DMS 273 (cell line): Measurements from ENCODE around the gene SDK1.
"Not testable (repeated sequence)": the region's sequence is repeated elsewhere in the genome, so short reads cannot be mapped to it uniquely, and the experiment has no call there.

ENCODE experiments used
- DNase-seq: peaks from one replicate; lab custom pipeline; 2025; ENCODE audit not compliant: unreplicated experiment; lab: John Stamatoyannopoulos, UW

SDK1 gene

DNA sequence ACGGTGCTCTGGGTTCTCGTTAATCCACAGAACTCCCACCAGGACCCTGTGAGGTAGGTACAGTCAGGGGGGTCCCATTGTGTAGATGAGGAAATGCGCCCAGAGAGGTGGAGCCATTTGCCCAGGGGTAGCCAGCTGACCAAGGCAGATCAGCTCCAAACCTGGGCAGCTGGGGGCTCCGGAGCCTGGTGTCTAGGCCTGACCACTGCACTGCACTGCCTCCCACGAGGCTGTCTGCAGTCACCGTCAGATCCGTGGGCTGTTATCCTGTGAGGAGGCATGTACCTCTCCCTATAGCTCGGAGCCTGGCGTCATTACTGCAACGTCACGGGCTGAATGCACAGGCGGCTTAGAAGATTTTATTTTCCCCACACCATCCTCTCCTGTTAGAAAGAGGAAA, 969.2 kb downstream of the SDK1 start:
- no peak for DNase-seq

DNA sequence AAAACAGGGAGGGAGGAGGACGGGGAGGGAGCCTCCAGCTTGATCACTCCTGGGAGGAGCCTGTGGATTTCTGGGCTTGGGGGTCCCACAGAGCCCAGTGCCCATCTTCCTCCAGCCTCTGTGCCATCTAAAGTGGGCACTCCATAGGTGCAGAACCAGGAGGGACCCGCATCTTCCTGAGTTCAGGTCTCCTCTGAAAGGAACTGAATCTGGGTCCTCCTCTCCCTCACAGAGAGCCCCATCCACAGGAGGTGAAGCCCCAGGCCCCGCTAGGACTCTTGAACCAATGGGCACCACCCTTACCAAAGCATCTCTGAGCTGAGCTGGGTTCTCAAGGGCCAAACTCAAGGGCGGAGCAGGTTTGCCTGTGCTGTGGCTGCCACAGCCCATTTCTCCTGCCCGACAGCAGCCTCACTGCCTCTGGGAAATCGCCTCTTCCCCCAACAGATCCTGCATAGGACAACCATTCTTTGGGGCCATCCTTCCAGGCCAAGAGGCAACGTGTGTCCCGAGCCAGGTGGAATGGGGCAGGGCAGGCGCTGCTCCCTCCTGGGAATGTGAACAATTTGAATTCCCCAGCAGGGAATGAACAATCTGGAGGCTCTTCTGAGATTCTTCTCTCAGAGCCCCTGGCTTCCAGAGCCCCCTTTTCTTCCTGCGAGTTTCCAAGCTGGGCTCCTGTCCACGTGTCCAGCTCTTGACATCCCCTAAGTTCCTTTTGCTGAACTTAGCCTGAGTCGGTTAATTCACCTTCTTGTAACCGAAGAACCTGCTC, 970.1 kb downstream of the SDK1 start:
- DNase-seq, result no peak

DNA sequence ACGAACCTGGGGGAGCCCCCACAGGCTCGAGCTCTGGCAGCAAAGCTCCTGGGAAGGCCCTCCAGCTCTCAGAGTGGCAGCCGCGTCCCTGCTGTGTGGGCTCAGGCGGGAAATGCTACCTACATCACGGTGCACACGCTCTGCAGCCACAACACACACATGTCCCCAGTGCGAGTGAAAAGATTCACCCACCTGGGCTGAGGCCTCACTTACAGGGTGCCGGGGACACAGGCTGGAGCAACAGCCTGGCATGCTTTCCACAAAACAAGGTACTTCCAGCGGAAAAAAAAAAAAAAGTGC, 970.6 kb downstream of the SDK1 start:
- no peak for DNase-seq

DNA sequence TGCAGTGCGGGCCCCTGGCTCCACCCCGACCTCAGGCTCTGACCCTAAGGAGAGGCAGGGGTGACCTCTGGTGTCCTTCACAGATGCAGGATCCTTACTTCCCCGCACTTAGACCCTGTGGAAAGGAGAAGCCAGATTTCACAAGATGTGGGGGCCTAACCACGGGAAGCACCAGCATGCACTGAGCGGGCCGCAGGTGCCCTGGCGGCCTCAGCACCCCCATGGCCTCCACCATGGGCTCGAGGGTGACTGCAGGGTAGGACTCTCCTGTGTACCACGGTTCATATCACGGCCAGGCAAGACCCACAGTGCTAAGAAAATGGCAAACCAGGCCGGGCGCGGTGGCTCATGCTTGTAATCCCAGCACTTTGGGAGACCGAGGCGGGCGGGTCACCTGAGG, 971.1 kb downstream of the SDK1 start:
- no peak for DNase-seq

DNA sequence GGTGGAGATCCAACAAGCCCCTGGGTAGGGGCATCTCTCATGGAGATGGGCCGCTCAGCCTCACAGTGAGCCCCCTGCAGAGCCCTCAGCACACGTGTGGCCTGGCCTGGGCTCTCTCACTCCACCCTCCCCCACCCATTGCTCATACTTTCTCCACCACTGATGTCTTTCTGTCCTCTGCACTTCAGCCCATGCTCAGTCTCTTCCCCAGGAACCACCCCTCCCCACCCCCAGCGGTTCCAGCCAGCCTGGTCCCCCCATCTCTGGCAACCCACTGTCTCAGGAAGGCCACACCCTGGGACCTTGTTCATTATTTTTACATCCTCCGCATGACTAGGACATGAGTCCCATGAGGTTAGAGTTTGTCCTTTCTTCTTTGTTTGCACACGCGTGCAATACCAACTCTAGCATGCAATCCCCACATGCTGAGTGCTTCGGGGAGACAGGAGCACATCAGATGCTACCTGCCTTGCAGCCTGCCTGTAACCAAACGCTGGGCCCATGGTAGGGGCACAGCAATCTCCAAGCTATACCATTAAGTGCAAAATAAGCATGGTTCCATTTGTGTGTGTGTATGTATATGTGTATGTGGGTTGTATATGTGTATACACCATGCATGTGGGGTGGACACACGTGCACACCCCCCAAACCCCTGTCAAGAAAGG, 972.6 kb downstream of the SDK1 start:
- no peak for DNase-seq

DNA sequence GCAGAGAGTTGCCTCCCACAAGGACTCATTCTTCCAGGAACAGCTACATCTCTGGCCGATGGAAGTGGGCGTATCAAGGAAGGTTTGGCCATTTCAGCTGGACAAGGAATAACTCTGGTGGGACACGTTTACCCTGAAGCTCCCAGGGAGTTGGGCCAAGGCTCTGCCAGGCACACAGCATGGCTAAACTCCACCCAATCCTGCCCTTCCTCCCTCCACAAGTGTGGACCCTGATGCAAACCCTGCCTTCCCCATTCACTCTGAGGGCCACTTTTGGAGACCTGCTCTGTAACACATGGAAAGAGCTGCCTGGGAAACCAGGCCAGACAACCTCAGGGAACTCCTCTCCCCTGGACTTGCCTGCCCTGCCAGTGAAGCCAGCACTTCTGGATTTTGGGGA, 973.2 kb downstream of the SDK1 start:
- DNase-seq, result no peak

DNA sequence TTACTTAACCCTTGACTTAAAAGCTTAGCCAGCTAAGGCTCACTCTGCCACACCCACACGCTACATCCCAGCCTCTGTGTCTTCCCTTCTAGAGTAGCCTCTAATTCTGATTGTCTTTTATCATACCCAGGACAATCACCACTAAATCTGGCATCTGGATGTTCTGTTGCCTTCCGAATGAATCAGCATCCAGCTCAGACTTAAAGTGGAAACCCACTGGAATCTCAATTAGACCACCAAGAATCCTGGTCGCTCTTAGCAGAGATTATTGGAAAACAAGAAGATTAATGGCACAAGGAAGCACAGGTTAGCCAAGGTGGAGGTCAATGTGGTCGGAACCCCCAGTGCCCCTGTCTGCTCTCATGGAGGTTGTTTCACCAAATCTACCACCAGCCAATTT, 976.9 kb downstream of the SDK1 start:
- no peak for DNase-seq

DNA sequence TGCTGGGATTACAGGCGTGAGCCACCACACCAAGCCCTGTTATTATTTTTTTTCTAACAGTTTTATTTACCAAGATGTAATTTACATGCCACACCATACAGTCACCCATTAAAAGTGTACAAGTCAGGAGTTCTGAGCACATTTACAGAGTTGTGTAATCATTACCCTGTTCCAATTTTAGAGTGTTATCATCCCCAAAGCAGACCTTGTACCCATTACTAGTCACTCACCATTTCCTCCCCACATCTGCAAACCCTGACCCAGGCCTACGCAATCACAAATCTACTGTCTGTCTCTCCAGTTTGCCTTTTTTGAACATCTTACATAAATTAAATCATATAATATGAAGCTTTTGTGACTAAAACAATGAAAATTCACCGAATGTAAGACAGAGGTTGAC, 978.2 kb downstream of the SDK1 start:
- no peak for DNase-seq

DNA sequence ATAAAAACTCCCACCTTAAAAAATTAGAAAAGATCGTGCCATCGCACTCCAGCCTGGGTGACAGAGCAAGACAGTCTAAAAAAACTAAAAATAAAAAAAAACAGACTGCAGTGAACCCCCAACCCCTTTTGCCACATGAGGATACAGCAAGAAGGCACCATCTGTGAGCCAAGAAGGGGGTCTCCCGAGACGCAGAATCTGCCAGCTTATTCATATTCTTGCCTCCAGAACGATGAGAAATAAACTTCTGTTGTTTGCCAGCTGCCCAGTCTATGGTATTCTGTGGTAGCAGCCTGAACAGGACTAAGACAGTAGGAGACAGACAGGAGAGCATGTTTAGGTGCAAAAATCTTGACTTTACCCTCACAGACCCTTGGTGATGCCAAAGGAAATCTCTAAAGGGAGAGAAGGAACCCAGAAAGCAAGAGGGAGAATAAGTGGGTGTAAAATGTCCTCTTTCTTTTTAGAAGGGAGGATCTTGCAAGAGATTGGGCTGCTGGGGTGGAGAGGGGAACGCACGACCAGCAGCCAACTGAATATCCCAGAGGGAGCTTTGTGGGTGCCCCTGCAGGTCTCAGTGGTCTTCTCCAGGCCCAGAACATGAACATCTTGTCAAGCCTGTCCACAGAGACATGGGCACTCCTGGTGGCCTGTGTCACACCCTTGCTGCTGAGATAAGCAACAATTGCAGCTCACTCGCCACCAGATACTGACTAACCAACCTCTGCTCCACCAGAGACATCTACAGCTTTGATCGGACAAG, 980.4 kb downstream of the SDK1 start:
- no peak for DNase-seq

DNA sequence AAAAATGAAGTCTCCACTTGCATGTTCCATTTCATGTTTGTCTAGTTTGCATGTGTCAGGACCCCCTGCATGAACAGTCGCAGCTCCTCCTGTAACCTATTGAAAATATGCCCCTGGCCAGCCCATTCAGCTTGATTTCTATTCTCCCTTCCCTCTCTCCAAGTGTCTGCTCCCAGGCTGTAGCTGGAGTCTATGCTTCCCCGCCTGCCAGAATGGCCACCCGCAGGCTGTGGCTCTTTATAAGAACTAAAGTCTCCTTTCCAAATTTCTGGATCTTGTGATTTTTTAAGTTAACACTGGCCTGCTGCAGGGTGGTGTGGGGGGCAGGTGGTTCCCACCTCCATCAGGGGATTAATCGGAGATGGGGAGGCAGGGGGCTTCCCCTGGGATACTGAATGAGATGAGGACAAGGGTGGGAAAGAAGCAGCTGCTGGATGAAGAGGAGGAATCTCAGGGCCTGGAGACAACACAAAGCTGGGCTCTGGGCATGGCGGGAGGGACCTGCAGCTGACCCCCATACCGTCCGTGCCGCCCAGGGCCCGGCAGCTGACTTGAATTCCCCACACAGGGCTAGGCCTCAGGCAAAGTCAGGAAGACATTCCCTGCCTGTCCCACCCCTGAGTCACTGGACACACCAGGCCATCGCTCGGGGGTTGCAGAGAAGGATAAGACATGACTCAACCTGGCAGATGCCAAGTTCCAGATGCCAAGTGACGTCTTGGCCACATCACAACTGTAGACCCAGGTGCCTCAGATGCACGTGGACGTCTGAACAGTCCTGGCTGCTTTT, 981.6 kb downstream of the SDK1 start:
- peak; percentile 29 for DNase-seq

DNA sequence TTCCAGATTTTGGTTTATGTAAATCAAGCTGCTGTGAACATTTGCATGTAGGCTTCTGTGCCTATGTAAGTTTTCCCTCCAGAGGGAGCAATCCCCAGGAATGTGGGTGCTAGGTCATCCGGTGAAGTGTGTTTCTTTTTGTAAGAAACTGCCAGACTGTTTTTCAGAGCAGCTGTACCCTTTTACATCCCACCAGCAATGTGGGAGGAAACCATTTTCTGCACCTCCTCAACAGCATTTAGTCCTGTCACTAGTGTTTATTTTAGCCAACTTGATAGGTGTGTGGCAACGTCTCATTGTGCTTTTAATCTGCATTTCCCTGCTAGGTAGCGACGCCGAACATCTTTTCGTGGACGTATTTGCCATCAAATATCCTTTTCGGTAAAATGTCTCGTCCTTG, 985.3 kb downstream of the SDK1 start:
- peak; percentile 50 for DNase-seq

DNA sequence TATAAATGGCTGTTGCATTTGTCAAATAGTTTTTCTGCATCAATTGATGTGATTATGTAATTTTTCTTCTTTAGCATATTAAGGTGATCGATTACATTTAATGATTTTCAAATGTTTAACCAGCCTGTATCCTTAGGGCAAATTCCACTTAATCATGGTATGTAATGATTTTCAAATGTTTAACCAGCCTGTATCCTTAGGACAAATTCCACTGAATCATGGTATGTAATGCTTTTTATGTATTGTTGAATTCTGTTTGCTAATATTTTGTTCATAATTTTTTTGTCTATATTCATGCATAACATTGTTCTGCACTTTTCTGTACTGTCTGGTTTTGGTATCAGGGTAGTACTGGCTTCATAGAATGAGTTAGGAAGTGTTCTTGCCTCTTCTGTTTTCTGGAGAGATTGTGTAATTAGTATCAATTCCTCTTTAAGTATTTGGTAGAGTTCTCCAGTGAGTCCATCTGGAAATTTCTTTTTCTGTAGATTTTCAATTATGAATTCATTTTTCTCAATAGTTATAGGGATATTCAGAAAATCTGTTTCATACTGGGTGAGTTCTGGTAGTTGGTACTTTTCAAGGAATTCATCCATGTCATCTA, 987.8 kb downstream of the SDK1 start:
- DNase-seq, result no peak

DNA sequence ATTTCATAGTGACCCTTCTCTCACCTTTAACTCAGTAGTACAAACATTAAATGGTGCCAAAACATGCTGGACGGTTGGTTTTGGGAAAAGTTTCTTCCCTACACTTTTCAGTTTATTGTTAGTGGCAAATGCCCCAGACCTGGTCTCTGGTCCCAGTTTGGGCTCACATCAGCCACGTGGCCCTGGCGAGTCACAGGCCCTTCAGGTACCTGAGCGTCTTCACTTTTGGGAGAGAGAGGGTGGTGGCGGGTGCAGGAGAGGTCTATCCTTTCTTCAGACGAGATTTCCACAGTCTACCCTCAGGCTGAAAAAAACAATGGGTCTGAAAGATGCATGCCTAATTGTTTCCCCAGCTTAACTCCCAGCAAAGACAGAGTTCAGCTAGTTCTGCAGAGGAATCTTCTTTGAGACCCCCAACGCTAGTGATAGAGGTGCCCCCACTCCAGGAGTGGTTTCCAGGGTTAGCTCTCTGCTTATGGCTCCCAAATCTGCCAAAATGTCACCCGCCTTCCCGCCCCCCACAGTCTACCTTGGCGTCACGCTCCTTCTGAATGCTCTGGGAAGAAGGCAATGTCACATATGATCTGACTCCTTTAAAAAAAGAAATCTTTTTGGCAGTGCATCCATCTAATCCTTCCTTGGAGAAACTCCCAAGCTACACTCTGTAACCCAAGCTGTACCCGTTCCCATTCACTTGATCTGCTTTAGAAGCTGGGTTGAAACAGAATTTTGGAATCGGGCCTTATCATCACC, 996.3 kb downstream of the SDK1 start:
- DNase-seq, result no peak

DNA sequence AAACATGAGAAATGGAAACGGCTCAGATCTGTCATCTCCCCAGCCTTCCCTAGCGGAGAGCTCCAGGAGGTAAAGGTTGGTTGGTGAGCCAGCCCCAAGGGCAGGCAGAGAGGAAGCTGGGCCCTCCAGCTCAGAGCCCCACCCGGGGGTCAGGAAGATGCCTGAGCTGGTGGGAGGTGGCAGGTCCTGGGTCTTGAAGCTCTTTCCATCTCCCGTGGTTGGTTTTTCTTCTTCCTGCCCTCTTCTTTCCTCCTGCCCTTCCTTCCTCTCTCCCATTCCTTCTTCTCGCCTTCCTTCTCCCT, 996.8 kb downstream of the SDK1 start:
- no peak for DNase-seq

DNA sequence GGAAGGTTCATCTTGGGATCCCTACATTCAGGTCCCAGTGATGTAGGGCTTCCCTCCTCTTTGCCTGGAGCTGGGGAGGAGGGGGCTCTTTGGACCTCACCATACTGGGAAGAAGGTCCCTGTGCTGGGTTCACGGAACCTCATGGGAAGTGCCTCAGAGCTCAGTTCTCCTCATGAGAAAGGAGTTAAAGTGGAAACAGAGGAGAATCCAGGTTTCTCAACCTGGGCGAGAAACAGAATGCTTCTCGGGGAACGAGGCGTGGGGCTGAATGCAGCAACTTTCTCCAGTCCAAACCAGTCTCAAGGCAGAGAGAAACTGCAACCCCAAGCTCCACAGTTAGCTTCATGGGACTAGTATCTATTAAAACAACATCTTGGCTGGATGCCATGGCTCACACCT, 998.4 kb downstream of the SDK1 start:
- DNase-seq, result no peak

DNA sequence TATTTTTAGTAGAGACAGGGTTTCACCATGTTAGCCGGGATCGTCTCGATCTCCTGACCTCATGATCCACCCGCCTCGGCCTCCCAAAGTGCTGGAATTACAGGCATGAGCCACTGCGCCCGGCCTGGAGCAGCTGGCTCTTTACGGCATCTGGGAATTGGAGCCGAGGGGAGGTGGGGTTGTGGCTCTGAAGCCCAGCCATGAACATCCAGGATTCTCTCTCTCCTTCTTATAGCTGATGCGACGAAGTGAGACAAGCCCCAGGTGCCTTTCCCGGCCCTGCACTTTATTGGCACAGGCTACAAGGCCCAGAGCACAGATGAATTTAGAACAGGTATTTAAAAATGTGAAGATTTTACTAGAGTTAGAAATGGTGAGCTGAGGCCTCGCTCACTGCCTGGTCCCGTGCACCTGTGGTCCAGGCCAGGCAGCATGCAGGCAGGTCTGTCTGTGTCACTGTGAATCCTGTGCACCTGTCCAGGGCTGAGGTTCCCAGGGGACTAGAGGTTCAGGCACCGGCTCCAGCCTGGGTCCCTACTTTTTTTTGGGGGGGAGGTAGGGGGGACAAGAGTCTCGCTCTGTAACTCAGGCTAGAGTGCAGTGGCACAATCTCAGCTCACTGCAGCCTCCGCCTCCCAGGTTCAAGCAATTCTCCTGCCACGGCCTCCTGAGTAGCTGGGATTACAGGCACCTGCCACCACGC, 1001.3 kb downstream of the SDK1 start:
- no peak for DNase-seq

DNA sequence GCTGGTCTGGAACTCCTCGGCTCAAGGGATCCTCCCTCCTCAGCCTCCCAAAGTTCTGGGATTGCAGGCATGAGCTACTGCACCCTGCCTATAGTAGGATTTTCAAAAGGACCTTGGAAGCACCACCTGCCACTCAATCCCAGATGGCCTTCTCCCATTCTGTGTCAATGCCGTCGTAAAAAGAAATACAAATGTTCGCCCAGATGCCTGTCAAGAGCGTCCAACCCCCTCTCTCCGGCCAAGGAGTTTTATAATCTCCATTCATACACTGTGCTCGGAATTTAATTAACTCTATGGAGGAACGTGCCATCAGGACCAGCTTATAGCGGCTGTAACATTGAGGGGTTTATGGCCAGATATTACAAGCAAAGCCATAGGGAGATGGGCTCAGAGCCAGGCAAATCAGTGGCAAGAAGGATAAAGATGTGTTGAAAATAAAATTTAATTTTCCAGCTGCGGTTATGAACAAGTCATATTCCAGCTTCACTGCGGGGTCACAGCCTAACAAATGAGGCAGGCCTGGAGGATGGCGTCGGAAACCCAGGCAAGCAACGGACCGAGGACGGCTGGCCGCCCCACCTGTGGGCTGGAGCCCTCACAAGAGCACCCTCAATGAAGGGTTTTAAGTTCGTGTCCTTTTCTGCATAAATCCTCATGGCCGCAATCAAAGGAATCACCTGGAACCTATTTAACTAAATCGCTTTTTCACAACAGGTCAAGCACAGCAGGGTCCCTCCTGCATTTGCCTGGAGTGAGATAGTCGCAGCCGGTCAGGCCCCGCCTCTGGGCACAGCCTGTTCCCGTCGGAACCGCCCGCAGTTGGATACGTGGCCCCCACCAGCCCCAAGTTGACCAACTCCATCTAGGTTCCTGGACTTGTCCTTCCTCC, 1006.5 kb downstream of the SDK1 start:
- peak; percentile 17 for DNase-seq

DNA sequence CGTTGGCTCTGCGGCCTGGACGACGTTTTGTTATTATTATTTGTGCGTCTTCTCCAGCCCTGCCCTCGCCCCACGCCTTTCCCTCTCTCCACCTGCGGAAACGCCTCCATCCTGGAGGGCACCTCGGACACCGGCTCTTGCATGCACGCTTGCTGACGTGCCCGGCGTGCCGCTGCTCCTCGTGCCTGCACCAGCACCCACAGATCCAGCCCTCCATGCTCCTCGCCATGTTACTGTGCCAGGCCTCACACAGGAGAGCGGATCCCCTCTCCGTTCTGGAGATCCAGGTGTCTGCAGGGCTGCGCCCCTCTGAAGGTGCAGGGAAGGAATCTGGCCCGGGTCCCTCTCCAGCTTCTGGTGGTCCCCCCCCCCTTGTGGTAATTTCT, 1007.1 kb downstream of the SDK1 start:
- DNase-seq, result no peak

DNA sequence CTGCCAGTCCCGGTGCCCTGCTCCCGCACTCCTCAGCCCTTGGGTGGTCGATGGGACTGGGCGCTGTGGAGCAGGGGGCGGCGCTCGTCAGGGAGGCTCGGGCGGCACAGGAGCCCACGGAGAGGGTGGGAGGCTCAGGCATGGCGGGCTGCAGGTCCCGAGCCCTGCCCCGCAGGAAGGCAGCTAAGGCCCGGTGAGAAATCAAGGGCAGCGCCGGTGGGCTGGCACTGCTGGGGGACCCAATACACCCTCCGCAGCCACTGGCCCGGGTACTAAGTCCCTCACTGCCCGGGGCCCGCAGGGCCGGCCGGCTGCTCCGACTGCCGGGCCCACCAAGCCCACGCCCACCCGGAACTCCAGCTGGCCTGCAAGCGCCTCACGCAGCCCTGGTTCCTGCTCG, 1012.9 kb downstream of the SDK1 start:
- DNase-seq, result not testable (repeated sequence)
